ENCODE data around the gene TSPAN18.

DNA sequence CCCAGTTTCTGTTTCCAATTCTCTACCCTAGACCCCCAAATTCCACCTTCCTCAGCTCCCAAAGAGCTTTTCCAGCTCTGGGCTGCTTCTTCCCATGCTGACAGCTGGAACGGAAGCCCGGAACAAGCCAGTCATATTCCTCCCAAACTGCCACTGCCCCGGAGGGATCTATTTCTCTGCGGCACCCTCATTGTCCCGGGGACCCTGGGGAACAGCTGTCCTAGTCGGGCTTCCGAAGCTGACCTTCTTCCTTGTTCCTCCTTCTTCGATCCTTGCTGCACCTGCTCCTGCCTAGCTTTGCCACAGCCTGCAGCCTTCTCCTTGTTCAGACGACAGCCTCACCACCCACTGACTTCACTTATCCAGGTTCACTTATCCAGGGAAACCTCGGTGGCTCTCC lies 105.7 kb downstream of the TSPAN18 start:
- TF ChIP-seq, protein P1, sequence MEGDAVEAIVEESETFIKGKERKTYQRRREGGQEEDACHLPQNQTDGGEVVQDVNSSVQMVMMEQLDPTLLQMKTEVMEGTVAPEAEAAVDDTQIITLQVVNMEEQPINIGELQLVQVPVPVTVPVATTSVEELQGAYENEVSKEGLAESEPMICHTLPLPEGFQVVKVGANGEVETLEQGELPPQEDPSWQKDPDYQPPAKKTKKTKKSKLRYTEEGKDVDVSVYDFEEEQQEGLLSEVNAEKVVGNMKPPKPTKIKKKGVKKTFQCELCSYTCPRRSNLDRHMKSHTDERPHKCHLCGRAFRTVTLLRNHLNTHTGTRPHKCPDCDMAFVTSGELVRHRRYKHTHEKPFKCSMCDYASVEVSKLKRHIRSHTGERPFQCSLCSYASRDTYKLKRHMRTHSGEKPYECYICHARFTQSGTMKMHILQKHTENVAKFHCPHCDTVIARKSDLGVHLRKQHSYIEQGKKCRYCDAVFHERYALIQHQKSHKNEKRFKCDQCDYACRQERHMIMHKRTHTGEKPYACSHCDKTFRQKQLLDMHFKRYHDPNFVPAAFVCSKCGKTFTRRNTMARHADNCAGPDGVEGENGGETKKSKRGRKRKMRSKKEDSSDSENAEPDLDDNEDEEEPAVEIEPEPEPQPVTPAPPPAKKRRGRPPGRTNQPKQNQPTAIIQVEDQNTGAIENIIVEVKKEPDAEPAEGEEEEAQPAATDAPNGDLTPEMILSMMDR (IDR thresholded peaks at IDR 0.05; ENCODE audit: low read depth, low read length, poor library complexity, severe bottlenecking), result no peak
- TF ChIP-seq EZH2phosphoT487 (IDR thresholded peaks at IDR 0.05; ENCODE audit: borderline replicate concordance, low read length), result no peak

Measured in DOHH2 (cell line).